GM12878 (cell line): ENCODE measurements around the gene BRSK2. TPM values are rescaled to one million over a fixed set of nuclear protein-coding genes. Genes with fewer than 3 reads are reported as not detected.
A peak's percentile ranks its signal among the peaks of the same experiment; 100 is the strongest.

Experiments
- ATAC-seq: fragments of 200-7000 bp; cut with Tn5 transposase; 3 replicates; pipeline ENCODE4 v1.9.1; 2020; ENCODE audit warnings: mild to moderate bottlenecking, moderate library complexity
- BruUV-seq: library from RNA; stranded (reverse); fragments of 400-500 nt; replicated peaks from 2 replicates; lab custom pipeline; 2021; lab: Mats Ljungman, UMichigan
- CTCF ChIA-PET: fragments of 300-600 bp; sonication (Branson Sonifier 250); formaldehyde crosslinking; extraction: SDS; loops from one replicate; lab custom pipeline; 2021; ENCODE audit warnings: inconsistent platforms; lab: Yijun Ruan, JAX
- POLR2A ChIA-PET: fragments of 350-600 bp; formaldehyde crosslinking; extraction: SDS; loops from one replicate; lab custom pipeline; 2021; ENCODE audit warnings: inconsistent platforms; lab: Charles Lee
- RAD21 ChIA-PET: fragments of 300-600 bp; sonication (Branson Sonifier 250); formaldehyde crosslinking; loops from one replicate; lab custom pipeline; 2023; ENCODE audit warnings: antibody characterized with exemption; ENCODE audit not compliant: unreplicated experiment; lab: Charles Lee
- SMC1A ChIA-PET: fragments of 300-600 bp; sonication (Branson Sonifier 250); formaldehyde crosslinking; loops from one replicate; lab custom pipeline; 2023; ENCODE audit not compliant: unreplicated experiment, uncharacterized antibody; lab: Charles Lee
- DNase-seq: peaks from one replicate; pipeline ENCODE4 v3.0.0-alpha.2; 2011; ENCODE audit warnings: low read depth, low spot score
- FAIRE-seq: peaks from 3 replicates; lab custom pipeline; 2011; peaks lifted over from hg19 to GRCh38; lab: Jason Lieb, UNC
- H2AFZ ChIP-seq: 2 replicates; pipeline ENCODE4 v1.6.0; 2011; ENCODE audit warnings: low read depth, low read length, control low read depth; ENCODE audit not compliant: control insufficient read depth
- H3K27ac ChIP-seq: 2 replicates; pipeline ENCODE4 v1.5.1; 2011; ENCODE audit warnings: control low read depth; ENCODE audit not compliant: control insufficient read depth, insufficient read depth
- H3K27me3 ChIP-seq, 2 experiments: replicated peaks in 1 of 2; 2 replicates each; pipeline versions ENCODE4 v1.6.0 to v1.6.1; 2011; ENCODE audit warnings: low read length in 1 of 2; ENCODE audit not compliant: control insufficient read depth in 2 of 2, insufficient read depth in 2 of 2
- H3K36me3 ChIP-seq, 2 experiments: 2 replicates each; pipeline ENCODE4 v1.5.1; 2011; ENCODE audit warnings: low read length in 1 of 2; ENCODE audit not compliant: control insufficient read depth in 2 of 2, insufficient read depth in 2 of 2
- H3K4me1 ChIP-seq: 2 replicates; pipeline ENCODE4 v1.6.1; 2011; ENCODE audit warnings: mild to moderate bottlenecking, low read length, moderate library complexity, mixed read lengths; ENCODE audit not compliant: control insufficient read depth, insufficient read depth
- H3K4me2 ChIP-seq: 2 replicates; pipeline ENCODE4 v1.6.0; 2011; ENCODE audit warnings: control low read depth; ENCODE audit not compliant: control insufficient read depth, insufficient read depth
- H3K4me3 ChIP-seq: fragments of 200-600 bp; sonication (generic); 2 replicates; pipeline ENCODE4 v1.5.1; 2016
- H3K79me2 ChIP-seq: 2 replicates; pipeline ENCODE4 v1.6.0; 2011; ENCODE audit warnings: low read length; ENCODE audit not compliant: control insufficient read depth, insufficient read depth
- H3K9ac ChIP-seq: 2 replicates; pipeline ENCODE4 v1.8.0; 2011; ENCODE audit warnings: low read length, control low read depth, mixed read lengths; ENCODE audit not compliant: control insufficient read depth, insufficient read depth
- H3K9me3 ChIP-seq: replicated peaks from 3 replicates; pipeline ENCODE4 v1.5.1; 2011; ENCODE audit warnings: mild to moderate bottlenecking, low read length; ENCODE audit not compliant: control insufficient read depth, insufficient read depth
- H4K20me1 ChIP-seq: 2 replicates; pipeline ENCODE4 v1.6.0; 2011; ENCODE audit not compliant: control insufficient read depth, insufficient read depth
- ATF7 ChIP-seq: fragments of 450-650 bp; IDR thresholded peaks from 2 replicates; pipeline ENCODE4 v1.6.1; 2016; ENCODE audit warnings: low read depth, mild to moderate bottlenecking
- CBFB ChIP-seq: IDR thresholded peaks from 2 replicates; pipeline ENCODE4 v1.6.1; 2016; ENCODE audit warnings: antibody characterized with exemption, low read depth
- IKZF1 ChIP-seq: fragments of 450-650 bp; conservative IDR thresholded peaks from 2 replicates; pipeline ENCODE4 v1.6.1; 2017; ENCODE audit warnings: antibody characterized with exemption, mild to moderate bottlenecking
- IKZF2 ChIP-seq, 2 experiments: fragments of 450-650 bp; IDR thresholded peaks; 2 replicates each; pipeline ENCODE4 v1.6.1; 2017; ENCODE audit warnings: mild to moderate bottlenecking in 2 of 2, moderate library complexity in 2 of 2
- KAT2A ChIP-seq: conservative IDR thresholded peaks from 2 replicates; pipeline ENCODE4 v1.6.1; 2011; ENCODE audit warnings: low read depth, low read length; ENCODE audit not compliant: control insufficient read depth
- POU2F2 ChIP-seq: IDR thresholded peaks from 3 replicates; pipeline ENCODE4 v1.6.1; 2011; ENCODE audit warnings: low read depth, mild to moderate bottlenecking, low read length, borderline replicate concordance
- RUNX3 ChIP-seq: IDR thresholded peaks from 2 replicates; pipeline ENCODE4 v1.6.1; 2012; ENCODE audit warnings: low read length, inconsistent platforms
- SMAD5 ChIP-seq: IDR thresholded peaks from 2 replicates; pipeline ENCODE4 v1.6.1; 2016; ENCODE audit warnings: antibody characterized with exemption, low read depth
- STAT1 ChIP-seq: fragments of 450-650 bp; conservative IDR thresholded peaks from 2 replicates; pipeline ENCODE4 v1.6.1; 2014; ENCODE audit warnings: antibody characterized with exemption, mild to moderate bottlenecking
- USF2 ChIP-seq: IDR thresholded peaks from 2 replicates; pipeline ENCODE4 v1.6.1; 2011; ENCODE audit warnings: low read depth, low read length, improper control_type of control experiment, borderline replicate concordance
- ZBED1 ChIP-seq: IDR thresholded peaks from 2 replicates; pipeline ENCODE4 v1.6.1; 2016; ENCODE audit warnings: borderline replicate concordance
- WGBS: methylation state at CpG from one replicate; pipeline ENCODE4 v1.1.6; 2016; ENCODE audit warnings: low lambda C conversion rate; ENCODE audit not compliant: insufficient replicate concordance, insufficient coverage; ENCODE audit errors: missing lambda C conversion rate; 5-methylcytosine and 5-hydroxymethylcytosine counted together
- in situ Hi-C: fragments of 300-500 bp; cut with MboI; formaldehyde crosslinking; loops from 9 replicates; pipeline ENCODE4 v1.14.3; 2018; ENCODE audit warnings: mixed read lengths
- intact Hi-C: fragments of 100-400 bp; cut with micrococcal nuclease; formaldehyde crosslinking; loops from one replicate; pipeline ENCODE4 v1.14.2; 2022; ENCODE audit not compliant: unreplicated experiment
- polyA plus RNA-seq, 11 experiments: library from polyadenylated mRNA; depleted of rRNA in 4 of 11; unstranded in 6 of 11; stranded (reverse) in 5 of 11; fragments of >200 nt; fragmentation: Nextera tagmentation in 4 of 11; fragmentation: Illumina TruSeq in 1 of 11; extraction: Ambion mirVana in 4 of 11; extraction: Trizol in 1 of 11; gene quantifications; 1 replicate in 1 of 11; 2 replicates in 10 of 11; pipeline versions ENCODE4 v1.2.1 to v1.2.3, GENCODE V29; 2011 to 2016; ENCODE audit warnings: inconsistent platforms in 2 of 11, missing spikeins in 2 of 11, low read depth in 1 of 11
- total RNA-seq, 4 experiments: library from RNA; depleted of rRNA in 3 of 4; stranded (reverse); fragments of >200 nt in 3 of 4; fragmentation: Illumina TruSeq in 1 of 4; extraction: Trizol in 1 of 4; gene quantifications; 2 replicates each; pipeline versions ENCODE4 v1.2.1 to v1.2.3, GENCODE V29; 2013 to 2021

The BRSK2 gene
- total and polyA plus RNA-seq, 10 of the 15 experiments (the other 5 are each of a cell fraction or from before 2014, with no cell fraction given), result 0.13 TPM; not detected in 9

- no peak overlapping the region for H3K27ac ChIP-seq
- H3K4me2 ChIP-seq, result no peak overlapping the region
- no peak overlapping the region for H3K9ac ChIP-seq
- H2AFZ ChIP-seq, result no peak overlapping the region
- ChIA-PET RAD21 (no interaction called here), SMC1A (no interaction called here), CTCF (interaction anchor here (1.0 to 1.7 kb wide), 3 partner anchors 73 to 190 kb away, joined by 3 read pairs; no protein-coding TSS in a partner anchor), POLR2A (interaction anchor here (1.5 kb wide), 1 partner anchor 75 kb away, joined by 3 read pairs; the partner anchor contains the start of gene TOLLIP)
- no peaks in the 10 kb centered on the region for H4K20me1 ChIP-seq
- H3K4me3 ChIP-seq, result no peak overlapping the region
- no peaks in the 10 kb centered on the region for H3K36me3 ChIP-seq
- H3K79me2 ChIP-seq, result no peaks in the 10 kb centered on the region
- DNase-seq (peak; percentile 8), ATAC-seq (peak; percentile 51), FAIRE-seq (no peak)
- TF ChIP-seq SMAD5 (no peak), CBFB (no peak), IKZF1 (0 out of 2 replicates have a peak, but pooled peaks have one; percentile 18), RUNX3 (peak; percentile 35; the same call in 1 of the 2 replicates), ATF7 (no peak), ZBED1 (no peak), KAT2A (no peak), POU2F2 (no peak), USF2 (no peak), IKZF2 (IDR thresholded peaks at IDR 0.05) (0 out of 4 replicates have a peak, but pooled peaks of 1 of the 2 experiments have one; percentile 14), STAT1 (no peak)
- H3K27me3 ChIP-seq, result peaks cover 0 to 11% of the 10 kb centered on the region in 2 experiments; a peak in 2 of 4 replicates
- H3K9me3 ChIP-seq, result no peaks in the 10 kb centered on the region
- in situ Hi-C loops, result no loop called here
- intact Hi-C loops, result loop anchor here (10.0 kb wide), 1 partner anchor 80 kb away; the partner anchor contains the start of gene TOLLIP
- peaks cover 11% of the 10 kb centered on the region for H3K4me1 ChIP-seq
- 6% methylated on average over 21 of the region's 21 CpGs for WGBS
- BruUV-seq, result no TSS peak
These were observed 5.3 kb upstream of the BRSK2 start for GRCh38 chr11:1384199-1384970.
